Keratinocyte (primary cell): ENCODE results near the gene CLCN1. TPM values are rescaled to one million over a fixed set of nuclear protein-coding genes. Genes with fewer than 3 reads are reported as not detected.

Experiments
- DNase-seq: peaks from one replicate; pipeline ENCODE4 v3.0.0-alpha.2; 2011; ENCODE audit warnings: low read depth, missing footprints, low spot score
- FAIRE-seq: peaks from 2 replicates; lab custom pipeline; 2011; peaks lifted over from hg19 to GRCh38; lab: Jason Lieb, UNC
- H2AFZ ChIP-seq: 2 replicates; pipeline ENCODE4 v1.6.0; 2012; ENCODE audit warnings: low read length, control low read depth, inconsistent platforms; ENCODE audit not compliant: control insufficient read depth
- H3K27ac ChIP-seq: 2 replicates; pipeline ENCODE4 v1.5.1; 2011; ENCODE audit warnings: low read length; ENCODE audit not compliant: control insufficient read depth, insufficient read depth
- H3K27me3 ChIP-seq: 3 replicates; pipeline ENCODE4 v1.6.0; 2011; ENCODE audit warnings: low read length; ENCODE audit not compliant: control insufficient read depth, insufficient read depth; ENCODE audit errors: extremely low read depth
- H3K36me3 ChIP-seq, 2 experiments: 2 replicates in 1 of 2; 3 replicates in 1 of 2; pipeline ENCODE4 v1.5.1; 2011; ENCODE audit warnings: low read length in 2 of 2, mild to moderate bottlenecking in 1 of 2; ENCODE audit not compliant: control insufficient read depth in 2 of 2, insufficient read depth in 2 of 2; ENCODE audit errors: extremely low read depth in 1 of 2
- H3K4me1 ChIP-seq: 3 replicates; pipeline ENCODE4 v1.5.1; 2011; ENCODE audit warnings: low read length; ENCODE audit not compliant: control insufficient read depth, insufficient read depth; ENCODE audit errors: extremely low read depth
- H3K4me2 ChIP-seq: 3 replicates; pipeline ENCODE4 v1.6.0; 2011; ENCODE audit warnings: low read depth, low read length; ENCODE audit not compliant: control insufficient read depth, insufficient read depth; ENCODE audit errors: extremely low read depth
- H3K4me3 ChIP-seq, 3 experiments: fragments of 200-600 bp in 1 of 3; sonication (generic) in 1 of 3; 2 replicates in 2 of 3; 3 replicates in 1 of 3; pipeline ENCODE4 v1.5.1; 2011 to 2016; ENCODE audit warnings: low read length in 3 of 3, mild to moderate bottlenecking in 3 of 3, control low read depth in 2 of 3, inconsistent platforms in 1 of 3, low read depth in 1 of 3, mixed read lengths in 1 of 3, mixed run types in 1 of 3, moderate library complexity in 1 of 3; ENCODE audit not compliant: control insufficient read depth in 2 of 3, insufficient read depth in 2 of 3; ENCODE audit errors: extremely low read depth in 1 of 3
- H3K79me2 ChIP-seq: 2 replicates; pipeline ENCODE4 v1.6.0; 2012; ENCODE audit warnings: low read length; ENCODE audit not compliant: control insufficient read depth, insufficient read depth
- H3K9ac ChIP-seq: 3 replicates; pipeline ENCODE4 v1.6.0; 2011; ENCODE audit warnings: low read length; ENCODE audit not compliant: control insufficient read depth, insufficient read depth; ENCODE audit errors: extremely low read depth
- H3K9me1 ChIP-seq: 3 replicates; pipeline ENCODE4 v1.6.0; 2011; ENCODE audit warnings: low read length; ENCODE audit not compliant: control insufficient read depth, insufficient read depth; ENCODE audit errors: extremely low read depth
- H3K9me3 ChIP-seq: 2 replicates; pipeline ENCODE4 v1.5.1; 2012; ENCODE audit warnings: low read depth, low read length; ENCODE audit not compliant: control insufficient read depth
- H4K20me1 ChIP-seq: 3 replicates; pipeline ENCODE4 v1.6.0; 2011; ENCODE audit warnings: low read length; ENCODE audit not compliant: control insufficient read depth, insufficient read depth; ENCODE audit errors: extremely low read depth
- CTCF ChIP-seq, 3 experiments: IDR thresholded peaks in 1 of 3; conservative IDR thresholded peaks in 1 of 3; optimal IDR thresholded peaks in 1 of 3; 2 replicates in 2 of 3; 3 replicates in 1 of 3; pipeline versions ENCODE3 to v1.5.1; 2011; ENCODE audit warnings: low read length in 3 of 3, mild to moderate bottlenecking in 3 of 3, moderate library complexity in 2 of 3, control low read depth in 1 of 3, inconsistent platforms in 1 of 3; ENCODE audit not compliant: insufficient read depth in 2 of 3; ENCODE audit errors: extremely low read depth in 1 of 3
- EZH2 ChIP-seq: IDR thresholded peaks from one replicate; pipeline ENCODE4 v1.6.1; 2012; ENCODE audit warnings: inconsistent platforms, mild to moderate bottlenecking, low read length, moderate library complexity
- dilution Hi-C: fragments of 300-500 bp; cut with MboI; formaldehyde crosslinking; loops from one replicate; pipeline ENCODE4 v1.7.0; 2020; ENCODE audit warnings: low sequenced_read_pairs; ENCODE audit not compliant: extremely low pct_ligation_motif_present
- polyA plus RNA-seq, 5 experiments: library from polyadenylated mRNA; depleted of rRNA in 3 of 5; stranded (reverse) in 3 of 5; stranded (forward) in 1 of 5; unstranded in 1 of 5; fragments of >200 nt; gene quantifications; 1 replicate in 1 of 5; 2 replicates in 3 of 5; 3 replicates in 1 of 5; pipeline versions ENCODE4 v1.2.1 to v1.2.3, GENCODE V29; 2011 to 2012; ENCODE audit warnings: missing spikeins in 2 of 5, low read depth in 1 of 5, low replicate concordance in 1 of 5

The CLCN1 gene
- polyA plus RNA-seq, 1 donor (not counting 4 experiments of a cell fraction or from before 2014, with no cell fraction given), result not detected

- dilution Hi-C loops, result no loop called here
- DNase-seq (no peak), FAIRE-seq (peak; percentile 81)
- Histone ChIP-seq H3K4me2 (peak overlapping the region; percentile 46), H4K20me1 (no peaks in the 10 kb centered on the region), H3K27me3 (no peaks in the 10 kb centered on the region), H3K79me2 (no peaks in the 10 kb centered on the region), H3K4me1 (peaks cover 17% of the 10 kb centered on the region), H3K27ac (peak overlapping the region; percentile 0), H3K4me3 (no peak overlapping the region), H3K9me1 (no peaks in the 10 kb centered on the region), H3K9ac (no peak overlapping the region), H3K9me3 (no peaks in the 10 kb centered on the region), H2AFZ (peak overlapping the region; percentile 81), H3K36me3 (no peaks in the 10 kb centered on the region)
- TF ChIP-seq EZH2, result no peak
Observed at GRCh38 chr7:143279186-143280098, 36.5 kb upstream of the CLCN1 start.

- peak overlapping the region; percentile 81 for H2AFZ ChIP-seq
- H3K27me3 ChIP-seq, result no peaks in the 10 kb centered on the region
- H3K9ac ChIP-seq, result no peak overlapping the region
- H3K27ac ChIP-seq, result peak overlapping the region; percentile 0
- DNase-seq, result no peak
- FAIRE-seq, result no peak
- TF ChIP-seq CTCF (optimal IDR thresholded peaks at IDR 0.05 in 1 of 3, IDR thresholded peaks at IDR 0.05 in 1 of 3, conservative IDR thresholded peaks at IDR 0.05 in 1 of 3; ENCODE audit: extremely low read depth in 1 of 3, insufficient read depth in 2 of 3, low read length in 3 of 3) (no peak), EZH2 (no peak)
- dilution Hi-C loops, result no loop called here
- no peaks in the 10 kb centered on the region for H3K9me3 ChIP-seq
- H3K4me3 ChIP-seq, result no peak overlapping the region
- H3K9me1 ChIP-seq, result no peaks in the 10 kb centered on the region
- H3K79me2 ChIP-seq, result no peaks in the 10 kb centered on the region
- no peaks in the 10 kb centered on the region for H4K20me1 ChIP-seq
- peak overlapping the region; percentile 46 for H3K4me2 ChIP-seq
- H3K36me3 ChIP-seq, result no peaks in the 10 kb centered on the region
- H3K4me1 ChIP-seq, result peaks cover 25% of the 10 kb centered on the region
Observed at GRCh38 chr7:143280160-143280559, 35.8 kb upstream of the CLCN1 start.
